GM23338 (cell line): Measurements from ENCODE around the gene RTP5.
"Not testable (repeated sequence)": the region's sequence is repeated elsewhere in the genome, so short reads cannot be mapped to it uniquely, and the experiment has no call there.

Experiments used
- CREB1 ChIP-seq: fragments of 250-450 bp; sonication (Bioruptor Pico); IDR thresholded peaks from 2 replicates; pipeline ENCODE4 v1.5.0; 2020; ENCODE audit warnings: low read depth, mild to moderate bottlenecking, moderate library complexity
- CTCF ChIP-seq, 2 experiments: fragments of 200-600 bp in 1 of 2; sonication (generic) in 1 of 2; conservative IDR thresholded peaks; 2 replicates each; pipeline versions ENCODE4 v1.5.1 to v1.6.1; 2016 to 2017; ENCODE audit warnings: antibody characterized with exemption in 2 of 2, low read depth in 2 of 2, mild to moderate bottlenecking in 2 of 2, moderate library complexity in 1 of 2
- ETS1 ChIP-seq: IDR thresholded peaks from 2 replicates; pipeline ENCODE4 v1.6.1; 2016; ENCODE audit warnings: antibody characterized with exemption
- EZH2 ChIP-seq: fragments of 200-600 bp; sonication (generic); IDR thresholded peaks from one replicate; pipeline ENCODE4 v1.8.0; 2017; ENCODE audit warnings: antibody characterized with exemption, mild to moderate bottlenecking, low read depth; ENCODE audit not compliant: unreplicated experiment
- EZH2phosphoT487 ChIP-seq: fragments of 200-600 bp; sonication (generic); IDR thresholded peaks from one replicate; pipeline ENCODE4 v1.8.1; 2018; ENCODE audit warnings: antibody characterized with exemption; ENCODE audit not compliant: unreplicated experiment
- JUNB ChIP-seq: IDR thresholded peaks from one replicate; pipeline ENCODE4 v1.6.1; 2016; ENCODE audit warnings: antibody characterized with exemption; ENCODE audit not compliant: unreplicated experiment
- NANOG ChIP-seq: IDR thresholded peaks from 2 replicates; pipeline ENCODE4 v1.6.1; 2016; ENCODE audit warnings: antibody characterized with exemption, borderline replicate concordance
- POLR2AphosphoS5 ChIP-seq: IDR thresholded peaks from 2 replicates; pipeline ENCODE4 v1.6.1; 2016; ENCODE audit warnings: antibody characterized with exemption, low read depth
- REST ChIP-seq: IDR thresholded peaks from one replicate; pipeline ENCODE4 v1.6.1; 2018; ENCODE audit warnings: antibody characterized with exemption; ENCODE audit not compliant: unreplicated experiment
- STAT1 ChIP-seq: IDR thresholded peaks from one replicate; pipeline ENCODE4 v1.6.1; 2016; ENCODE audit warnings: antibody characterized with exemption; ENCODE audit not compliant: unreplicated experiment
- ZNF114 ChIP-seq: fragments of 250-450 bp; sonication (Bioruptor Pico); IDR thresholded peaks from 2 replicates; pipeline ENCODE4 v1.5.0; 2020; ENCODE audit warnings: mild to moderate bottlenecking, moderate library complexity
- ZNF462 ChIP-seq: fragments of 250-450 bp; sonication (Bioruptor Pico); IDR thresholded peaks from 2 replicates; pipeline ENCODE4 v1.5.0; 2020; ENCODE audit warnings: mild to moderate bottlenecking, moderate library complexity

- TF ChIP-seq CTCF (conservative IDR thresholded peaks at IDR 0.05; ENCODE audit: low read depth in 2 of 2); EZH2phosphoT487; POLR2AphosphoS5; ETS1; JUNB; REST; STAT1; CREB1 (CRISPR knock-in tag); EZH2; ZNF114 (CRISPR knock-in tag); NANOG; ZNF462 (CRISPR knock-in tag): not testable (repeated sequence)
These were observed 52.1 kb downstream of the RTP5 start for GRCh38 chr2:241921631-241922030.
